Body of pancreas (tissue), 4 donors: ENCODE data around the gene ARHGAP12. TPM values are rescaled to one million over a fixed set of nuclear protein-coding genes. Genes with fewer than 3 reads are reported as not detected.
A peak's percentile ranks its signal among the peaks of the same experiment; 100 is the strongest.

Source experiments
- ATAC-seq: fragments of 150-250 bp; one replicate; pipeline ENCODE4 v1.9.1; 2016
- DNase-seq, 4 donors: peaks; one replicate each; pipeline ENCODE4 v3.0.0-alpha.2; 2019
- H3K27ac ChIP-seq, 4 donors: fragments of 200-600 bp; sonication (generic); 1 replicate in 3 of 4; 2 replicates in 1 of 4; pipeline versions ENCODE4 v1.5.1 to v1.6.1; 2016 to 2019; ENCODE audit warnings: mild to moderate bottlenecking in 1 of 4, mixed read lengths in 1 of 4, moderate library complexity in 1 of 4
- H3K27me3 ChIP-seq, 2 donors: fragments of 200-600 bp; sonication (generic); one replicate each; pipeline ENCODE4 v1.6.0; 2016; ENCODE audit warnings: mild to moderate bottlenecking in 1 of 2
- H3K36me3 ChIP-seq, 2 donors: fragments of 200-600 bp; sonication (generic); replicated peaks in 1 of 2; 2 replicates each; pipeline ENCODE4 v1.5.1; 2016; ENCODE audit warnings: low read depth in 2 of 2; ENCODE audit not compliant: insufficient read depth in 1 of 2
- H3K4me1 ChIP-seq: fragments of 200-600 bp; sonication (generic); one replicate; pipeline ENCODE4 v1.6.0; 2016
- H3K4me3 ChIP-seq, 2 donors: fragments of 200-600 bp; sonication (generic); 1 replicate in 1 of 2; 2 replicates in 1 of 2; pipeline ENCODE4 v1.5.1; 2016 to 2019
- H3K9me3 ChIP-seq, 3 donors: fragments of 200-600 bp; sonication (generic); 1 replicate in 2 of 3; 2 replicates in 1 of 3; pipeline ENCODE4 v1.5.1; 2016
- POLR2A ChIP-seq, 3 donors: fragments of 450-650 bp; IDR thresholded peaks; one replicate each; pipeline ENCODE4 v1.6.1; 2016; ENCODE audit warnings: antibody characterized with exemption in 3 of 3, mild to moderate bottlenecking in 2 of 3
- WGBS, 2 donors: methylation state at CpG; one replicate each; pipeline ENCODE4 v1.1.5; 2017; 5-methylcytosine and 5-hydroxymethylcytosine counted together
- intact Hi-C: fragments of 100-400 bp; cut with DNase I; formaldehyde crosslinking; loops from one replicate; pipeline ENCODE4 v1.15.1; 2023
- total RNA-seq, 2 donors: library from RNA; depleted of rRNA; stranded (reverse); fragments of >200 nt; gene quantifications; one replicate each; pipeline ENCODE4 v1.1.0, GENCODE V29; 2016
- TF ChIP-seq, protein P1 (sequence below), 7 experiments: fragments of 450-650 bp in 4 of 7; fragments of 200-600 bp in 3 of 7; sonication (generic) in 3 of 7; IDR thresholded peaks; one replicate each; pipeline ENCODE4 v1.5.1; 2016 to 2019; ENCODE audit warnings: antibody characterized with exemption in 7 of 7

Gene ARHGAP12
- total RNA-seq, 2 donors from 2014 or later = 34.3 to 39.4 TPM

DNA sequence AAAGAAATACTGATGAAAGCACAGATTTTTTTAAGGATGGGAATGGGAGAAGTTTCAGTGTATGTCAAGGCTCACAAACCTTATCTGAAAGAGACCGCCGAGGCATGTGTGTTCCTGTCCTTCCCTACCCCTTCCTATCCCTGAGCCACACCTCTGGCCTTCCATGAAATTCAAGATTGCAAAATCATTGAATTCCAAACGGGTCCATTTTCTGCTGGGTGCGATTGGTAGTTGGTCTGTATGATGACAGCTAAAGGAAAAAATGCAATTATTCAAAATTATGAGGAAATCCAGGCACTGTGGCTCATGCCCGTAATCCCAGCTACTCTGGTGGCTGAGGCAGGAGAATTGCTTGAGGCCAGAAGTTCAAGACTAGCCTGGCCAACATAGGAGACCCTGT is 170.1 kb downstream of the ARHGAP12 start:
- no peak overlapping the region for H3K4me3 ChIP-seq
- H3K27ac ChIP-seq = peak overlapping the region in 3 of 4 donors; percentile 96 to 98 (median 97)
- intact Hi-C loops = no loop called here
- no peaks in the 10 kb centered on the region for H3K36me3 ChIP-seq
- peaks cover 39% of the 10 kb centered on the region for H3K4me1 ChIP-seq
- no peaks in the 10 kb centered on the region for H3K9me3 ChIP-seq
- 38 to 43% methylated on average over 5 of the region's 5 CpGs for WGBS, 2 donors
- no peak for DNase-seq
- H3K27me3 ChIP-seq = no peaks in the 10 kb centered on the region
- no peak for ATAC-seq
- TF ChIP-seq, protein P1, sequence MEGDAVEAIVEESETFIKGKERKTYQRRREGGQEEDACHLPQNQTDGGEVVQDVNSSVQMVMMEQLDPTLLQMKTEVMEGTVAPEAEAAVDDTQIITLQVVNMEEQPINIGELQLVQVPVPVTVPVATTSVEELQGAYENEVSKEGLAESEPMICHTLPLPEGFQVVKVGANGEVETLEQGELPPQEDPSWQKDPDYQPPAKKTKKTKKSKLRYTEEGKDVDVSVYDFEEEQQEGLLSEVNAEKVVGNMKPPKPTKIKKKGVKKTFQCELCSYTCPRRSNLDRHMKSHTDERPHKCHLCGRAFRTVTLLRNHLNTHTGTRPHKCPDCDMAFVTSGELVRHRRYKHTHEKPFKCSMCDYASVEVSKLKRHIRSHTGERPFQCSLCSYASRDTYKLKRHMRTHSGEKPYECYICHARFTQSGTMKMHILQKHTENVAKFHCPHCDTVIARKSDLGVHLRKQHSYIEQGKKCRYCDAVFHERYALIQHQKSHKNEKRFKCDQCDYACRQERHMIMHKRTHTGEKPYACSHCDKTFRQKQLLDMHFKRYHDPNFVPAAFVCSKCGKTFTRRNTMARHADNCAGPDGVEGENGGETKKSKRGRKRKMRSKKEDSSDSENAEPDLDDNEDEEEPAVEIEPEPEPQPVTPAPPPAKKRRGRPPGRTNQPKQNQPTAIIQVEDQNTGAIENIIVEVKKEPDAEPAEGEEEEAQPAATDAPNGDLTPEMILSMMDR (IDR thresholded peaks at IDR 0.05) = no peak
- no peak for TF ChIP-seq POLR2A (IDR thresholded peaks at IDR 0.05)

DNA sequence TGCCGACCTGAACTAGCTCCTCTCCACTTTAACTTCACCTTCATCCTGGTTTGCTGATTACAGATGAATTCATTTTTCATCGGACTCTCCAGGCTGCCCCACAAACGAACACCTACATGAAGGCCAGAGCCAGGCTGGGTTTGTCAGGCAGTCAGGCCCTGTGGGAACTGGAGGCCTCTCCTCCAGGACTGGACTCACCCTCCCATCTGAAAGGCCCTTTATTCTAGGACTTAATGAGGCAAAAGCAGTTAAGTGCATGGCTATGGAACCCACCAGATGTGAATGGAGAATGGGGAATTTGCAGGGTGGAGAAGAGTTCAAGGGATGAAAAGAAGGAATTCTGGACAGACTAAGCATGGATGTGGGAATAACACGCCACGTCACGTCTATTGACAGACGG is 170.8 kb downstream of the ARHGAP12 start:
- 68 to 75% methylated on average over 7 of the region's 7 CpGs for WGBS, 2 donors
- Histone ChIP-seq H3K27ac (peak overlapping the region in 3 of 4 donors; percentile 12 to 97 (median 15)), H3K27me3 (no peaks in the 10 kb centered on the region), H3K9me3 (no peaks in the 10 kb centered on the region), H3K4me1 (peaks cover 39% of the 10 kb centered on the region), H3K36me3 (no peaks in the 10 kb centered on the region), H3K4me3 (no peak overlapping the region)
- no peak for ATAC-seq
- no peak for DNase-seq
- TF ChIP-seq, protein P1 (IDR thresholded peaks at IDR 0.05) = no peak
- no peak for TF ChIP-seq POLR2A (IDR thresholded peaks at IDR 0.05)
- intact Hi-C loops = no loop called here

DNA sequence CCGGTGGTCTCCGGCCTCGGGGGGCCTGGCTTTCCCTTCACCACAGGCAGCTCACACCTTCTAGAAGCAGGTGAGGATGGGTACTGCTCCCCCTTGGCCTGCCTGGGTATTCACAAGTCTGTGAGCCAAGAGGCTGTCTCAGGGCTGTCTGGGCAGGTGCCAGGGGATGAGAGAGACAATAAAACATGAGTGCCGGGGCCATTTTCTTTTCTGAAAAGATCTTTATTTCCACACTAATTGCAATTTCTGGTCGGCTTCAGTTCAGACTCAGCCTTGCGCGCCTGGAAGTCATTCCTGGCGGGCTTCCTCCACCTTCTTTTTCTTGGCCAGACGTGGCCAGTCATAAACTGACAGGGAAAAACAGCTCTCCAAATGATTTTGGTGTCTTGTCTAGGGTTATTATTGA is 171.2 kb downstream of the ARHGAP12 start:
- Histone ChIP-seq H3K4me1 (peaks cover 39% of the 10 kb centered on the region), H3K4me3 (no peak overlapping the region), H3K9me3 (no peaks in the 10 kb centered on the region), H3K27ac (peak overlapping the region in 3 of 4 donors; percentile 10 to 97 (median 15)), H3K36me3 (no peaks in the 10 kb centered on the region), H3K27me3 (no peaks in the 10 kb centered on the region)
- intact Hi-C loops = no loop called here
- 70 to 73% methylated on average over 6 to 9 of the region's 9 CpGs for WGBS, 2 donors
- ATAC-seq (no peak), DNase-seq (peak in 1 of 4 donors; percentile 34)
- no peak for TF ChIP-seq POLR2A (IDR thresholded peaks at IDR 0.05)
- TF ChIP-seq, protein P1 (IDR thresholded peaks at IDR 0.05) = no peak

DNA sequence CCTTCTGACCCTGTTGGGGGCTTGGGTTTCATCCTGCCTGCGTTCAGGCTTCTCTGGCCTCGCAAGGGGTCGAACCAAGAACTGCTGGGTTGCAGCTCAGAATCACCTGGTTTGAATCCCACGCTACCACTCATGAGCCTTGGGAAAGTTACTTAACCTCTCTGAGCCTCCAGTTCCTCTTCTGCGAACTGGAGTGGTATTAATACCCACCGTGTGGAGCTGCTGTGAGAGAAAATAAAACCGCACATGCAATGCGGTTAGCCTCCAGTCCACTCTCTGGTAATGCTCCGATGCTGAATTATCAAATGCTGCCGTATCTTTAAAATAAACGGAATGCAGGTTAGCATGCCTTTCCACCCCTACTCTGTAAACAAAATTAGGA is 171.9 kb downstream of the ARHGAP12 start:
- TF ChIP-seq, protein P1 (IDR thresholded peaks at IDR 0.05) = no peak
- TF ChIP-seq POLR2A (IDR thresholded peaks at IDR 0.05) = no peak
- Histone ChIP-seq H3K27me3 (no peaks in the 10 kb centered on the region), H3K9me3 (no peaks in the 10 kb centered on the region), H3K36me3 (no peaks in the 10 kb centered on the region), H3K4me1 (peaks cover 39% of the 10 kb centered on the region), H3K27ac (no peak overlapping the region), H3K4me3 (no peak overlapping the region)
- intact Hi-C loops = no loop called here
- 66 to 68% methylated on average over 11 of the region's 11 CpGs for WGBS, 2 donors
- ATAC-seq (no peak), DNase-seq (no peak)

DNA sequence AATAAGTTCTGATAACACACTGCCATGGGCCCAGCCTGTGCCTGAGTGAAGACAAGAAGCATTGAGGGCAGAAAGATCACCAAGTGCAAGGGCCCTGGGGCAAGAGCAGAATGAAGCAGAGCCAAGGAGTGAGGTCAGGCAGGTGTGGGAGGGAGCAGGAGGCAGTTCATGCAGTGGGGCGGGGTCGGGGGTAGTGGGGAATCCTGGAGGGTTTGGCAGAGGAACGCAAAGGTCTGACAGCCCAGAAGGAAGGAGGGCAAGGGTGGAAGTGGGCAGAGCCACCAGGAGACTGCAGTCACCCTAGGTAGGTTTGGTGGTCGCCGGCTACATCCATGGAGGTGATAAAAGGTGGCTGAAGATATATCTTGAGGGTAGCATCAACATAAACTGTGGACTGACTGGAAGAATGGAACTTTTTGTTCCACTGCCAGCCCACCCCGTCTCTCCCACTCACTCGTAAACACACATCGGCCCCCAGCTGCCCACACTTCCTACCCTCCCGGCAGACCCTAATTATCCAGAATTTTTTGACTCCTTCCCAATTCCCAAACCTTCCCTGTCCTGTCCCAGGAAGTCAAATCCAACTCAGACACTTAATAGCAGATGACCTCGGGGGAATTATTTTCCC is 172.4 kb downstream of the ARHGAP12 start:
- 78 to 79% methylated on average over 10 of the region's 10 CpGs for WGBS, 2 donors
- no peaks in the 10 kb centered on the region for H3K36me3 ChIP-seq
- DNase-seq (peak in 1 of 4 donors; percentile 19), ATAC-seq (no peak)
- intact Hi-C loops = no loop called here
- no peaks in the 10 kb centered on the region for H3K9me3 ChIP-seq
- TF ChIP-seq, protein P1 (IDR thresholded peaks at IDR 0.05) = no peak
- no peak for TF ChIP-seq POLR2A (IDR thresholded peaks at IDR 0.05)
- H3K4me1 ChIP-seq = peaks cover 39% of the 10 kb centered on the region
- H3K4me3 ChIP-seq = no peak overlapping the region
- H3K27me3 ChIP-seq = no peaks in the 10 kb centered on the region
- H3K27ac ChIP-seq = peak overlapping the region in 2 of 4 donors; percentile 71 to 77
